Left lung (tissue), 10 donors: ENCODE results near the gene USF2. TPM values are rescaled to one million over a fixed set of nuclear protein-coding genes. Genes with fewer than 3 reads are reported as not detected.
A peak's percentile ranks its signal among the peaks of the same experiment; 100 is the strongest.

Experiments used
- ATAC-seq: fragments of 200-7000 bp; cut with Tn5 transposase; one replicate; pipeline ENCODE4 v1.9.1; 2020; ENCODE audit warnings: moderate library complexity
- DNase-seq, 4 donors: peaks; one replicate each; pipeline ENCODE4 v3.0.0-alpha.2; 2013 to 2020
- H3K27ac ChIP-seq, 2 donors: fragments of 200-600 bp; sonication (generic) in 1 of 2; one replicate each; pipeline versions ENCODE4 v1.5.0 to v1.8.0; 2020 to 2021
- H3K27me3 ChIP-seq, 2 donors: fragments of 200-600 bp; sonication (generic) in 1 of 2; one replicate each; pipeline versions ENCODE4 v1.5.0 to v1.8.0; 2020 to 2021
- H3K36me3 ChIP-seq, 2 donors: fragments of 200-600 bp; sonication (generic) in 1 of 2; one replicate each; pipeline versions ENCODE4 v1.5.0 to v1.8.0; 2020 to 2021
- H3K4me1 ChIP-seq, 2 donors: fragments of 200-600 bp; one replicate each; pipeline ENCODE4 v1.8.0; 2021
- H3K4me3 ChIP-seq, 2 donors: fragments of 200-600 bp; sonication (generic) in 1 of 2; one replicate each; pipeline versions ENCODE4 v1.5.0 to v1.8.0; 2020 to 2021; ENCODE audit warnings: mild to moderate bottlenecking in 1 of 2
- H3K9me3 ChIP-seq, 2 donors: fragments of 200-600 bp; sonication (generic) in 1 of 2; one replicate each; pipeline versions ENCODE4 v1.5.0 to v1.8.0; 2020 to 2021
- intact Hi-C, 2 donors: fragments of 100-400 bp; cut with DNase I; formaldehyde crosslinking; loops; one replicate each; pipeline versions ENCODE4 v1.11.2 to v1.14.2; 2022
- polyA plus RNA-seq, 6 donors: library from polyadenylated mRNA; unstranded; fragments of 120-200 nt; gene quantifications; one replicate each; pipeline ENCODE4 v1.2.1, GENCODE V29; 2013; ENCODE audit not compliant: insufficient read length in 6 of 6
- total RNA-seq, 2 donors: library from RNA; stranded (reverse); fragmentation: NEBNext Ultra II Directional; extraction: Animal tissue kit (Norgen Biotek cat#: 25700); gene quantifications; one replicate each; pipeline ENCODE4 v1.2.1, GENCODE V29; 2021
- TF ChIP-seq, protein P1 (sequence below), 2 donors: fragments of 200-600 bp; sonication (generic) in 1 of 2; IDR thresholded peaks; one replicate each; pipeline versions ENCODE4 v1.5.0 to v1.8.0; 2021; ENCODE audit warnings: antibody characterized with exemption in 2 of 2
- donor health status: DM: no; HTN: yes; CAD: no.
- donor health status: DM: no; HTN: no; CAD: no.

Gene USF2
- total and polyA plus RNA-seq, 8 donors, result 123 to 187 (median 162) TPM

DNA sequence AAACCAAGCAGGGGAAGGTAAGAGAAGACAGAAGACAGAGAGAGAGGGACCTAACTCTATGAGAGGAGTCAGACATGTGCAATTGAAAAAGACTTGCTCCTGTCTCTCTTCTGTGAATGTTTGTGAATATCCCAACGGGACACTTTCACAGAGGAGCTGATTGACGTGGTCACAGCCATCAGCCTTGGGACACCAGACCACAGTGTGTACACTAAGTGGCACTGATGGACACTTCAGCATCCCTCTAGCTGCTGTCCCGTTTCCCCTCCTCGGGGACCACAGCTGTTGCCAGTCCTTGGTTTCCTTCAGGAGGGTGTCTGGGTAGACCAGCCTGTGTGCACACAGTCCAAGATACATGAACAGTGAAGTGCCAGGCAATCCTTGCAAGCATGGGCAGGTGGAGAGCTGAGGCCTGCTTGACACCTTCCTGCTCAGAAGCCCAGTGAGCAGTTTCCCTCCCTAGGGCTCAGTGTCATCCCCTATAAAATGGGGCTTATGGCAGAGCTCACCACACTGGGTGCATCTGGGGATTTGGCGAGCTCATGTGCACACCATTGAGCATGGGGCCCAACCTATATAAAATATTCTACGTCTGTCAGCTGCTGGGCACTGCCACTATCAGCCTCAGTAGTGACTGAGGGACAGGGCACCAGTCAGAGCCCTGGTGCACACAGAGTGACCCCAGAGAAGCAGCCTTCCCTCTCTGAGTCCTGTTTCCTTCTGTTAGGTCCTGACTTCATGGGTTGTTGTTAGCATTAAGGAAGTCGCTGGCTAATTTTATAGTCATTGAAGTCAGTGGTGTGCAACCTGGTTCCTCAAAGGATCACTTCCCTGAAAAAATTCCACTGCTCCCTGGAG, 4.3 kb upstream of the USF2 start:
- no peaks in the 10 kb centered on the region for H3K9me3 ChIP-seq
- TF ChIP-seq, protein P1, sequence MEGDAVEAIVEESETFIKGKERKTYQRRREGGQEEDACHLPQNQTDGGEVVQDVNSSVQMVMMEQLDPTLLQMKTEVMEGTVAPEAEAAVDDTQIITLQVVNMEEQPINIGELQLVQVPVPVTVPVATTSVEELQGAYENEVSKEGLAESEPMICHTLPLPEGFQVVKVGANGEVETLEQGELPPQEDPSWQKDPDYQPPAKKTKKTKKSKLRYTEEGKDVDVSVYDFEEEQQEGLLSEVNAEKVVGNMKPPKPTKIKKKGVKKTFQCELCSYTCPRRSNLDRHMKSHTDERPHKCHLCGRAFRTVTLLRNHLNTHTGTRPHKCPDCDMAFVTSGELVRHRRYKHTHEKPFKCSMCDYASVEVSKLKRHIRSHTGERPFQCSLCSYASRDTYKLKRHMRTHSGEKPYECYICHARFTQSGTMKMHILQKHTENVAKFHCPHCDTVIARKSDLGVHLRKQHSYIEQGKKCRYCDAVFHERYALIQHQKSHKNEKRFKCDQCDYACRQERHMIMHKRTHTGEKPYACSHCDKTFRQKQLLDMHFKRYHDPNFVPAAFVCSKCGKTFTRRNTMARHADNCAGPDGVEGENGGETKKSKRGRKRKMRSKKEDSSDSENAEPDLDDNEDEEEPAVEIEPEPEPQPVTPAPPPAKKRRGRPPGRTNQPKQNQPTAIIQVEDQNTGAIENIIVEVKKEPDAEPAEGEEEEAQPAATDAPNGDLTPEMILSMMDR (IDR thresholded peaks at IDR 0.05), result no peak
- DNase-seq (peak in 2 of 4 donors; percentile 22 to 26), ATAC-seq (no peak)
- H3K4me1 ChIP-seq, result peaks cover 12 to 33% of the 10 kb centered on the region in 2 donors
- intact Hi-C loops, result no loop called here
- H3K4me3 ChIP-seq, result no peak overlapping the region
- peaks cover 0 to 7% of the 10 kb centered on the region in 2 donors for H3K36me3 ChIP-seq
- no peaks in the 10 kb centered on the region for H3K27me3 ChIP-seq
- peak overlapping the region in 1 of 2 donors; percentile 16 for H3K27ac ChIP-seq

DNA sequence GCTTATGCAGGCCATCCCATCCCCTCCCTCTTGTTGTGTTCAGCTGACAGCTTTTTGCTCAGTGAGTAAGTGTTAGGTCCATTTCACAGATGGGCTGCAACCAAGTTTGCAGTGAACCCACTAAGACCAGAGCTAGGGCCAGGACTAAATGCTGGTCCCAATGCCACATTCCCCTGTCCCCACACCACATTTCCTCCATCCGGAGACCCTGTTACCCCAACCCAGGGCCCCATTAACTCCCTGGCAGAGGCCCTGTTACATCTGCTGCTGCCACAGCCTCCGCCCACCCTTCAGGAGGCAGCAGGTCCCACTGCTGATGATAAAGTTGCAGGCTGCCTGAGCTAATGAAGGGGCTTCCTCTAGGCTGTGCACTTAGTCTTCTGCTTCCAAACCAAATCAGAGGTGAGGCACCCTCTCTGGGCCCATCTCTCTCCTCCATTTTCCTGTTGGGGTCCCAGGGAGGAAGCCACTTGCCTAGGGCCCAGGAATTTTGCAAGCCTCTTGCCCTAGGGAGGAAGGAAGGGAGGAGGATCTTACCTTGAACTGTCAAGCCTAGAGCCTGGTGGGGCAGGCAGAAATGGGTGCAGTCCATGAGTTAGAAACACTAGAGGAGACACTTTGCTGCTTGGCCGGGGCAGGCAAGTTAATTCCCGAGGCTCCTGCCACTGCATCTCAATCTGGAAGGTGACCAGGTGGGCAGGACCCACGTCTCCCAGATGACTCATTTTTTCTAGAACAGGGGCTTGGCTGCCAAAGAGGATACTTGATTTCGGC, 3.4 kb upstream of the USF2 start:
- DNase-seq (peak in 2 of 4 donors; percentile 36 to 47), ATAC-seq (no peak)
- H3K9me3 ChIP-seq, result no peaks in the 10 kb centered on the region
- no peaks in the 10 kb centered on the region for H3K27me3 ChIP-seq
- H3K4me1 ChIP-seq, result peaks cover 15 to 41% of the 10 kb centered on the region in 2 donors
- TF ChIP-seq, protein P1 (IDR thresholded peaks at IDR 0.05), result no peak
- H3K27ac ChIP-seq, result peak overlapping the region in 1 of 2 donors; percentile 16
- H3K36me3 ChIP-seq, result peaks cover 0 to 13% of the 10 kb centered on the region in 2 donors
- H3K4me3 ChIP-seq, result no peak overlapping the region
- intact Hi-C loops, result no loop called here

DNA sequence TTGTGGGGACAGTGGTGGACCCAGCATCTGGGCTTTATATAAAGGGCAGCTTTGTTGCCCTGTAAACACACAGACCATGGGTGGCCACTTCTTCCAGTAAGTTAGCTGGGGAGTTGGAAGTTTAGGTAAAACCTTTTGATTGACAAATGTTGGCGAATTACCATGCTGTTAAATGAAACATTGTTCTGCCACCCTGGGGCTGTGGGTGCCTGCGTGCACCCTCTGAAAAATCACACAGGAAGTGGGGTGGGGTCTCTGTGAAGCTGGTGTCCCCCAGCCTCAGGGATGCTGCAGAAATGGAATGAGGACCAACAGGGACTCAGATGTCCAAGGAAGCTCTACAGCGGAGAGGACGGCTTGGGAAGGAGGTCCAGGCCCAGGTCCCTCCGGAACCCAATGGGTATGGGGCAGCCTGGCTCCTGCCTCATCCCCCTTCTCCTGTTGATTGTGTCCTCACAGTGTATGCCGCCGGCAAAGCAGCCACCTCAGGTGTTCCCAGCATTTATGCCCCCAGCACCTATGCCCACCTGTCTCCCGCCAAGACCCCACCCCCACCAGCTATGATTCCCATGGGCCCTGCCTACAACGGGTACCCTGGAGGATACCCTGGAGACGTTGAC, 2.8 kb upstream of the USF2 start:
- peaks cover 15 to 44% of the 10 kb centered on the region in 2 donors for H3K4me1 ChIP-seq
- H3K27me3 ChIP-seq, result no peaks in the 10 kb centered on the region
- no peak overlapping the region for H3K4me3 ChIP-seq
- peak overlapping the region in 1 of 2 donors; percentile 16 for H3K27ac ChIP-seq
- intact Hi-C loops, result no loop called here
- H3K9me3 ChIP-seq, result no peaks in the 10 kb centered on the region
- DNase-seq (peak in 2 of 4 donors; percentile 34 to 44), ATAC-seq (no peak)
- peaks cover 0 to 20% of the 10 kb centered on the region in 2 donors for H3K36me3 ChIP-seq
- TF ChIP-seq, protein P1 (IDR thresholded peaks at IDR 0.05), result no peak

DNA sequence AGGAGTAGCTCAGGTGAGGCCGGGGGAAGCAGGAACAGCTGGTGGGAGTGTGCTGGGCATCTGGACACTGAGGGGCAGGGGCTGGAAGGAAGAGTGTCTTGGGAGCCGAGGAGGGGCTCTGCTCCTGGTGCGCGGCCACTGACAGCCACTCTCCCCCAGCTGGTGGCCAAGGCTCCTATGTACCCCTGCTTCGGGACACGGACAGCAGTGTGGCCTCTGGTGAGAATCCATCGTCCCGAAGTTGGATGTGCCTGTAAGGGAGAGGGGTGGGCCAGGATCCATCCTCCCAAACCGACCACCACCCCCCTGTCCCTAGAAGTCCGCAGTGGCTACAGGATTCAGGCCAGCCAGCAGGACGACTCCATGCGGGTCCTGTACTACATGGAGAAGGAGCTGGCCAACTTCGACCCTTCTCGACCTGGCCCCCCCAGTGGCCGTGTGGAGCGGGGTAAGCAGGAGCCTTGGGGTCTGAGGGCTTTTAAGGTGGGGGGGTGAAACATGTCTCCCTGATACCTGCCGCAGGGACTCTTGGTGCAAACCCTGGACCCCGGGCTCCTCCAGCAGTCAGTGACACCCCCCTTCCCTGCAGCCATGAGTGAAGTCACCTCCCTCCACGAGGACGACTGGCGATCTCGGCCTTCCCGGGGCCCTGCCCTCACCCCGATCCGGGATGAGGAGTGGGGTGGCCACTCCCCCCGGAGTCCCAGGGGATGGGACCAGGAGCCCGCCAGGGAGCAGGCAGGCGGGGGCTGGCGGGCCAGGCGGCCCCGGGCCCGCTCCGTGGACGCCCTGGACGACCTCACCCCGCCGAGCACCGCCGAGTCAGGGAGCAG, 2.0 kb upstream of the USF2 start:
- H3K27me3 ChIP-seq, result no peaks in the 10 kb centered on the region
- H3K9me3 ChIP-seq, result no peaks in the 10 kb centered on the region
- H3K4me3 ChIP-seq, result peak overlapping the region; percentile 59 to 80
- intact Hi-C loops, result no loop called here
- TF ChIP-seq, protein P1 (IDR thresholded peaks at IDR 0.05), result no peak
- ATAC-seq, result peak; percentile 1
- DNase-seq, result peak in 2 of 4 donors; percentile 49 to 82
- H3K27ac ChIP-seq, result peak overlapping the region; percentile 91 to 93
- H3K36me3 ChIP-seq, result peaks cover 0 to 27% of the 10 kb centered on the region in 2 donors
- peaks cover 15 to 49% of the 10 kb centered on the region in 2 donors for H3K4me1 ChIP-seq
